ENCODE measurements around the gene BDNF. TPM values are rescaled to one million over a fixed set of nuclear protein-coding genes. Genes with fewer than 3 reads are reported as not detected.

Gene BDNF
- polyA plus RNA-seq, 1 donor from 2014 or later, result not detected

- H3K27me3 ChIP-seq (ENCODE audit: insufficient read depth, low read depth, low read length), result no peaks in the 10 kb centered on the region
- H3K4me2 ChIP-seq (ENCODE audit: low read length), result no peak overlapping the region
- H3K36me3 ChIP-seq (ENCODE audit: insufficient read depth, low read length), result no peaks in the 10 kb centered on the region
- TF ChIP-seq EP300 (conservative IDR thresholded peaks at IDR 0.05; ENCODE audit: poor library complexity, severe bottlenecking) (no peak), POLR2AphosphoS5 (IDR thresholded peaks at IDR 0.05) (no peak), MXI1 (conservative IDR thresholded peaks at IDR 0.05; ENCODE audit: poor library complexity, severe bottlenecking) (no peak), EZH2 (IDR thresholded peaks at IDR 0.05; ENCODE audit: borderline replicate concordance, insufficient read depth, low read length, poor library complexity, severe bottlenecking) (no peak), TAF1 (IDR thresholded peaks at IDR 0.05; ENCODE audit: low read depth) (no peak), RAD21 (conservative IDR thresholded peaks at IDR 0.05) (no peak), CTCF (IDR thresholded peaks at IDR 0.05; ENCODE audit: poor library complexity, severe bottlenecking) (no peak), REST (IDR thresholded peaks at IDR 0.05; ENCODE audit: borderline replicate concordance) (no peak), SMC3 (conservative IDR thresholded peaks at IDR 0.05; ENCODE audit: poor library complexity) (no peak)
- no peaks in the 10 kb centered on the region for H3F3A ChIP-seq (ENCODE audit: insufficient read depth, low read length, poor library complexity, severe bottlenecking)
- no peak overlapping the region for H3K4me3 ChIP-seq (ENCODE audit: low read length)
- no peak overlapping the region for H3K9ac ChIP-seq (ENCODE audit: low read length)
- H4K20me1 ChIP-seq (ENCODE audit: insufficient read depth), result no peaks in the 10 kb centered on the region
- H3K9me3 ChIP-seq (ENCODE audit: low read length), result no peaks in the 10 kb centered on the region
- no peak overlapping the region for H3K27ac ChIP-seq (ENCODE audit: low read length)
- H3K9me2 ChIP-seq (ENCODE audit: insufficient read depth, low read length), result no peaks in the 10 kb centered on the region
- no peak overlapping the region for H2AFZ ChIP-seq (ENCODE audit: low read depth, low read length)
- H3K79me2 ChIP-seq (replicated peaks; ENCODE audit: insufficient read depth, low read length), result no peaks in the 10 kb centered on the region
These were observed 50.5 kb downstream of the BDNF start for GRCh38 chr11:27649800-27650199.

- H3K36me3 ChIP-seq (ENCODE audit: insufficient read depth, low read length), result no peaks in the 10 kb centered on the region
- H4K20me1 ChIP-seq (ENCODE audit: insufficient read depth), result no peaks in the 10 kb centered on the region
- H3K79me2 ChIP-seq (replicated peaks; ENCODE audit: insufficient read depth, low read length), result no peaks in the 10 kb centered on the region
- no peaks in the 10 kb centered on the region for H3K9me2 ChIP-seq (ENCODE audit: insufficient read depth, low read length)
- H3K9me3 ChIP-seq (ENCODE audit: low read length), result no peaks in the 10 kb centered on the region
- no peak overlapping the region for H3K27ac ChIP-seq (ENCODE audit: low read length)
- H3K9ac ChIP-seq (ENCODE audit: low read length), result no peak overlapping the region
- H3F3A ChIP-seq (ENCODE audit: insufficient read depth, low read length, poor library complexity, severe bottlenecking), result no peaks in the 10 kb centered on the region
- TF ChIP-seq EP300 (conservative IDR thresholded peaks at IDR 0.05; ENCODE audit: poor library complexity, severe bottlenecking) (no peak), CTCF (IDR thresholded peaks at IDR 0.05; ENCODE audit: poor library complexity, severe bottlenecking) (no peak), SMC3 (conservative IDR thresholded peaks at IDR 0.05; ENCODE audit: poor library complexity) (no peak), EZH2 (IDR thresholded peaks at IDR 0.05; ENCODE audit: borderline replicate concordance, insufficient read depth, low read length, poor library complexity, severe bottlenecking) (no peak), MXI1 (conservative IDR thresholded peaks at IDR 0.05; ENCODE audit: poor library complexity, severe bottlenecking) (no peak), RAD21 (conservative IDR thresholded peaks at IDR 0.05) (no peak), POLR2AphosphoS5 (IDR thresholded peaks at IDR 0.05) (no peak), TAF1 (IDR thresholded peaks at IDR 0.05; ENCODE audit: low read depth) (no peak), REST (IDR thresholded peaks at IDR 0.05; ENCODE audit: borderline replicate concordance) (no peak)
- H3K4me3 ChIP-seq (ENCODE audit: low read length), result no peak overlapping the region
- no peak overlapping the region for H3K4me2 ChIP-seq (ENCODE audit: low read length)
- H2AFZ ChIP-seq (ENCODE audit: low read depth, low read length), result no peak overlapping the region
- H3K27me3 ChIP-seq (ENCODE audit: insufficient read depth, low read depth, low read length), result no peaks in the 10 kb centered on the region
These were observed 51.4 kb downstream of the BDNF start for GRCh38 chr11:27648840-27649239.

All from neural cell (in vitro differentiated cells).